Ammon's horn (tissue), 1 donor: ENCODE results near the gene ELOF1.
A peak's percentile ranks its signal among the peaks of the same experiment; 100 is the strongest.

ENCODE experiments used
- DNase-seq: peaks from one replicate; pipeline ENCODE4 v3.0.0-alpha.2; 2016; ENCODE audit warnings: low spot score

ELOF1 gene

GRCh38 chr19:11535792-11536595 is 23.0 kb downstream of the ELOF1 start:
- peak; percentile 85 for DNase-seq

DNA sequence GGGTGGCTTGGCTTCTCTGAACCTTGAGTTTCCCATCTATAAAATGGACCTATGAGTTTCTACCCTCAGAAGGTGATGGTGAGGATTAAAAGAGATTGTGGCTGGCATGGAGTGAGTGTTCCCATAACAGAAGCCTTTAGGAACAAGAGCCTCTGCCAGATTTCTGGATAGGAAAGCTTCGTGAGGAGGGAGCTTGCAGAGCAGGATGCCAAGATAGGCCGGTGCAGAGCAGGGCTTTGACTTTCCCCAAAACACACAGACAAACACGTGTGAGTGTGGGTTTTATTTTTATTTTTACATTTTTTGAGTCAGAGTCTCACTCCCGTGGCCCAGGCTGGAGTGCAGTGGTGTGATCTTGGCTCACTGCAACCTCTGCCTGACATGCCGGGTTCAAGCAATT is 24.1 kb downstream of the ELOF1 start:
- no peak for DNase-seq

- DNase-seq = no peak
These were observed 24.5 kb downstream of the ELOF1 start for GRCh38 chr19:11534538-11534937.

DNA sequence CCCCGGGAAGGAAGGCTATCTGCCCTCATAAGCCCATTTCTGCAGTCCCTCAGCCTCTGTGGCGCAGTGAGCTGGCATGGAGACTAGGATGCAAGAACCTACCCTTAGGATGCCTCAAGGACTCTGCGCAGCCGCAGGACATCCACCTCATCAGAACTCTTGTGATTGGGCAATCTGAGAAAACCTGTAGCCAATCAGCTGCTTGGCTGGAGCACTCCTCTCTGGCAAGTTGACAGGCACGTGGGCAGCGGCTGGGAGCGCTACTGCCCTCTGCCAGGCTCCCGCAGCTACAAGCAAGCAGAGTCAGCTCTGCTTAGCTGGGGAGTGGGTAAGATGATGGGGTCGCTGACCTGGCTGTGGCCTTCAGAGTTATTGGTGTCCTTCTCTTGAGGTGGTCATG is 28.6 kb downstream of the ELOF1 start:
- DNase-seq = peak; percentile 94

DNA sequence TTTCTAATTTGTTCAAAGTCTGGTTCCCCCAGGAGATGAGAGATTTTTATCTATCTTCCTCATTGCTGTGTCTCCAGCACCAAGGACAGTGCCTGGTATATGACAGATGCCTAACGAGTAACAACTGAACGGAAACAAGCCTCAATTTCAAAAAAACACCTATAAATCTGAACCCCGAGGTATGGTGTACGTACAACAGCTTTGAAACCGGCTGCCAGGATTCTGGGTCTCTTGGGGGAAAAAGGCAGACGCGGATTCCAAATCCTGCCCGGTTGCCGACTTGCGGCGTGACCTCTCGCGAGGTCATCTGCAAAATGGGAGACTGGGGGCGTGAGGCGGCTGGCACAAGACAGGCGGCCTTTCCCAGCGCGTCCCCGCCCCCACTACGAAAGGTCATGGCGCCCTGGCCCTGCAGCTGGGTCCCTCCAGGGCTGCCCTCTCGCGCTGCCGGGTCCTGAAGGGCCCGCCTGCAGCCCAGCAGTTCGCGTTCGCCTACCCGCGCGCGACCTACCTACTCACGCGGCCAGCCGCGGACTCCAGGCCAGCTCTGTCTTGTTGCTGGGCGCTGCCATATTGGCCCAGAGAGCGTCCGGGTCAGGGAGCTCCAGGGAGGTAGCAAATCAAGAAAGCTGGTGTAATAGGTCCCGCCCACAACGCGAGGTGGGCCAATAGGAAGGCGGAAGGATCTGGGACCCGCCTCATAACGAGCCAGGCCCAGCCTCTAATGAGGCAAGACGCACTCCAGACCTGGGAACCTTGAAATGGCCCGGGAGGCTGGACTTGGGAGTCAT is 30.3 kb downstream of the ELOF1 start, which contains the start of gene ECSIT:
TSS of gene ECSIT (minus strand) at position 584 of the 791 bp plus-strand sequence. CDS start 9,964 bp downstream, outside the sequence.
- DNase-seq = peak; percentile 99

DNA sequence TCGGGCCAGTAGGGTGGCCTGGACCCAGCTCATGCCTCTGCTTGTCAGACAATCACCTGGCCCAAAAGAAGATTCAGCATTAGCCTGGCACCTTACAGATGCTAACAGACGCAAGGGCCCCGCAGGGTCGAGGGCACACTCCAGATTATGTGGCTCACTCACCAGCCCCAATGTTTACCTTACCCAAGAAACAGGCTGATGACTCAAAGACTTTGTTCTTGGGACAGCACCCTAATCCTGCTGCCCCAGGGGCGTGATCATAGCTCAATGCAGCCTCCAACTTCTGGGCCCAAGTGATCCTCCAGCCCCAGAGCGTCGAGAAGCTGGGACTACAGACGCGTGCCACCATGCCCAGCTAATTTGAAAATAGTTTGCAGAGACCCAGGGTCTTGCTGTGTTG is 39.9 kb downstream of the ELOF1 start:
- no peak for DNase-seq

- DNase-seq = no peak
These were observed 45.1 kb downstream of the ELOF1 start for GRCh38 chr19:11513946-11514345.

GRCh38 chr19:11510444-11510843 is 48.6 kb downstream of the ELOF1 start:
- DNase-seq = no peak

DNA sequence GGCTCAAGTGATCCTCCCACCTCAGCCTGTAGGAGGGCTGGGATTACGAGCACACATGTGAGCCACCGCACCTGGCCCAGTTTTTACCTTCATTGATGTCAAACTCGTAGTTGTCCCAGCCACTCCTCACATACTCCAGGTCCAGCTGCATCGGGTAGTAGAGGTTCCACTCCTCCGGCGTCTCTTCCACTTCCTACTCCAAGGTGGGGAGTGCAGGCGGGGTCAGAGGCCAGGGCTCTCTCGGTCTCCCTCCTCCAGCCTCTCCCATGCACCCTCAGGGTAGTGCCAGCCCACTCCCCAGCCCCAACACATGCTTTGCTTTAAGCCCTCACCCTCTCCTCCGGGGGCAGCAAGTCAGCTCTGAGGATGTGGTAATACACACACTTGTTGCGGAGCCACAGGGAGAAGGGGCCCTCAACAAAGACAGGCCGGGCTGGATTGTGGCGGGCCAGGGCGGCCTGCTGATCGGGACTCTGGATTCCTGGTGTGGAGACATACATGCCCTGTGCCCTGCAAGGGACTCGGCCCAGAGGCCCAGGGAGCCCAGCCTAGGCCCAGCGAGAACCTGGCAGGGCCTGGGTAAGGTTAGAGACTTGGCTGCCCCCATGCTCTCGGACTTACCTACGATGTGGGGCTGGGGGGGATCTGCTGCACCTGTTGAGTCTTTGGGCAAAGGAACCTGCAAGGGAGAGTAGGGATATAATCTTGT is 51.5 kb downstream of the ELOF1 start:
- DNase-seq = no peak

GRCh38 chr19:11506967-11507366 is 52.1 kb downstream of the ELOF1 start:
- no peak for DNase-seq

- DNase-seq = no peak
These were observed 52.9 kb downstream of the ELOF1 start for GRCh38 chr19:11506101-11506555.

- peak; percentile 89 for DNase-seq
These were observed 53.4 kb downstream of the ELOF1 start, which contains the start of gene ZNF653 for GRCh38 chr19:11505504-11506100. TSS of gene ZNF653 (minus strand) at chr19:11505839. CDS start at chr19:11505786, 53 bp downstream.

DNA sequence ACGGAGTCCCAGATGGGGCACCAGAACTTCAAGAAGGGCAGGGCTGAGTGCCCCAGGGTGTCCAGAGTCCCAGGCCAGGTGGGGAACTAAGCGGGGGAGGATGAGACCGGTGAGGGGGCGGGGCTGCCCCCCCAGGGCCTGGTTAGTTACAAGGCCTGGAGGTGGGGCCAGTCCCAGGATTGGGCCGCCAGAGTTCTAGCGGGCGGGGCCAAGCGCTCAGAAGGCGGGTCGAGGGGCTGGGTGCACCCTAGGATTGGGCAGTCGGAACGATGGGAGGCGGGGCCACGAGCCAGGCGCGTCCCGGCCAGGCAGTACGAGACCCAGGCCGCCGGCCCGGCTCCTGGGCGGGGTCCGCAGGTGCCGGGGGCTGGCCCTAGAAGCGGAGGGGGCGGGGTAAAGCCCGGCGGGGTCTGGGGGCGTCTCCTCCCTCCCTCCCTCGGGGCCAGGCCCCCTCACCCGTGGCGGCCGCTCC is 54.0 kb downstream of the ELOF1 start:
- peak; percentile 98 for DNase-seq

GRCh38 chr19:11504502-11505031 is 54.5 kb downstream of the ELOF1 start:
- no peak for DNase-seq
